Activated T-helper 17 cell treated with anti-CD3 and anti-CD28 coated beads, Interleukin-2, amount 50 U/mL, for 72 hours (primary cell): ENCODE measurements around the gene ANKRD45. TPM values are rescaled to one million over a fixed set of nuclear protein-coding genes. Genes with fewer than 3 reads are reported as not detected.
"Not testable (repeated sequence)": the region's sequence is repeated elsewhere in the genome, so short reads cannot be mapped to it uniquely, and the experiment has no call there.

ENCODE experiments used
- ATAC-seq: fragments of 150-1000 bp; cut with Tn5 transposase; replicated peaks from 2 replicates; pipeline ENCODE4 v1.10.0; 2021; ENCODE audit warnings: mild to moderate bottlenecking, moderate library complexity
- H3K27ac Mint-ChIP-seq: one replicate; pipeline ENCODE4 v1.8.0; 2022; ENCODE audit warnings: mixed read lengths
- H3K27me3 Mint-ChIP-seq: one replicate; pipeline ENCODE4 v1.8.0; 2022; ENCODE audit warnings: mixed read lengths
- H3K36me3 Mint-ChIP-seq: one replicate; pipeline ENCODE4 v1.8.0; 2022; ENCODE audit warnings: low read depth, mild to moderate bottlenecking, mixed read lengths
- H3K4me1 Mint-ChIP-seq: one replicate; pipeline ENCODE4 v1.8.0; 2022; ENCODE audit warnings: mixed read lengths
- H3K4me3 Mint-ChIP-seq: one replicate; pipeline ENCODE4 v1.8.0; 2022; ENCODE audit warnings: mild to moderate bottlenecking, mixed read lengths
- H3K9me3 Mint-ChIP-seq: one replicate; pipeline ENCODE4 v1.8.0; 2022; ENCODE audit warnings: mixed read lengths
- total RNA-seq, 2 donors: library from RNA; stranded (reverse); gene quantifications; one replicate each; pipeline ENCODE4 v1.2.3, GENCODE V29; 2022

ANKRD45 gene
- total RNA-seq, 2 donors from 2014 or later: not detected

GRCh38 chr1:173570370-173571007, 99.2 kb downstream of the ANKRD45 start:
- Mint-ChIP-seq H3K27me3 (peaks cover 16% of the 10 kb centered on the region), H3K9me3 (no peaks in the 10 kb centered on the region), H3K4me3 (no peak overlapping the region), H3K27ac (no peak overlapping the region), H3K4me1 (no peaks in the 10 kb centered on the region), H3K36me3 (no peaks in the 10 kb centered on the region)
- peak; percentile 43 for ATAC-seq

DNA sequence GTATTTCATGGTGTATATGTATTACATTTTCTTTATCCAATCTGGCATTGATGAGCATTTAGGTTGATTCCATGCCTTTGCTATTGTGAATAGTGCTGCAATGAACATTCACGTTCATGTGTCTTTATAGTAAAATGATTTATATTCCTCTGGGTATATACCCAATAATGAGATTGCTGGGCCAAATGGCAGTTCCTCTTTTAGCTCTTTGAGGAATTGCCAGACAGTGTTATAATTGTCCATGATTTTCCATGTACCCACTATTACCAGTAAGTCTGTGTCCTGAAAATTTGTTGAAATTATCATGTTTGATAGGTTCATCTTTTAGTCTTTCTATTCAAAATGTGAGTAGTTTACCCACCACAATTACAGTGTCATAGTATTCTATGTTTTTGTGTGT, 101.2 kb downstream of the ANKRD45 start:
- H3K27ac Mint-ChIP-seq: no peak overlapping the region
- H3K4me1 Mint-ChIP-seq: no peaks in the 10 kb centered on the region
- H3K4me3 Mint-ChIP-seq: no peak overlapping the region
- no peaks in the 10 kb centered on the region for H3K36me3 Mint-ChIP-seq
- no peak for ATAC-seq
- peaks cover 16% of the 10 kb centered on the region for H3K27me3 Mint-ChIP-seq
- no peaks in the 10 kb centered on the region for H3K9me3 Mint-ChIP-seq

DNA sequence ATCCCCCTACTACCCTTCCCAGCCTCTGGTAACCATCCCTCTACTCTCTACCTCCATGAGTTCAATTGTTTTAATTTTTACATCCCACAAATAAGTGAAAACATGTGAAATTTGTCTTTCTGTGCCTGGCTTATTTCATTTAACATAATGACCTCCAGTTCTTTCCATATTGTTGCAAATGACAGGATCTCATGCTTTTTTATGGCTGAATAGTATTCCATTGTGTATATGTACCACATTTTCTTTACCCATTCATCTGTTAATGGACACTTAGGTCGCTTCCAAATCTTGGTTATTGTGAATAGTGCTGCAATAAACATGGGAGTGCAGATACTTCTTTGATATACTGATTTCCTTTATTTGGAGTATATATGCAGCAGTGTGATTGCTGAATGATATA, 105.8 kb downstream of the ANKRD45 start:
- ATAC-seq, H3K27ac Mint-ChIP-seq, H3K4me3 Mint-ChIP-seq, H3K4me1 Mint-ChIP-seq, H3K27me3 Mint-ChIP-seq, H3K9me3 Mint-ChIP-seq, H3K36me3 Mint-ChIP-seq: not testable (repeated sequence)

DNA sequence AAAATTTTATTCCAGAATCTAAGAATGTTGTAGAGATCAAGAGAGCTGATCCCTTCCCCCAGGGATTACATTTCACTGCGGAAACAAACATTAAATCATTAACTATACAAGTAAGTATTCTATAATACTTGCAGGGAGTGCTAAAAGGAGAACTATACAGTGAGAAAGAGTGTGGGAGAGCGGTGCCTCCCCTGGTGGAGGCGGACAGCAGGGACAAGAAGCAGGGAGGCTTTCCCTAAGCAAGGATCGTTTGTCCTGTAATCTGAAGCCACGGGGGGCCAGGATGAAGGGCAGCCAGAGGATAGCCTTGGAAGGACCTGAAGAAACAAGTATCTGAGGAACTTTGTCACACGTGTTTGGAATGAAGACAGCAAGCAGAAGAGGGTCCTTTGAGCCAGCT, 106.8 kb downstream of the ANKRD45 start:
- no peaks in the 10 kb centered on the region for H3K4me1 Mint-ChIP-seq
- no peak overlapping the region for H3K27ac Mint-ChIP-seq
- no peak overlapping the region for H3K4me3 Mint-ChIP-seq

DNA sequence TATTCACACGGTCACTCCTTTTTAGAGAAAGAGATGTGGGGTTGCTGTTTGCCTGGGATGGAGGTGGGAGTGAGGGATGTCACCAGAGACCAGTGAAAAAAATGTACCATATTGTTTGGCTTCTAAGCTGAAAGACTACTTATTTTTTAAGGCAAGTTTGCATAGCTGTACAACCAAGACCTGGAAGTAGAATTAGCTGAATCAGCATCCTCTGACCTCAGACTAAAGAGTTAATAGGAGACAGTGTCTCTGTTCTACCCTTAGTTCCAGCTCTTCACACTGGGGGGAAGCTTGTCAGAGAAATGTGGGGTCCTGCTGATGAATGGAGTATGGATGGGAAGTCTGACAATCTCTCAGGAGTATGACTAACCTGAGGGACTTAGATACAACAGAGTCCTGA, 108.4 kb downstream of the ANKRD45 start:
- Mint-ChIP-seq H3K9me3 (no peaks in the 10 kb centered on the region), H3K27ac (no peak overlapping the region), H3K4me1 (no peaks in the 10 kb centered on the region), H3K27me3 (no peaks in the 10 kb centered on the region), H3K36me3 (no peaks in the 10 kb centered on the region), H3K4me3 (no peak overlapping the region)
- ATAC-seq: no peak

More for the DNA sequence above, 106.8 kb downstream of the ANKRD45 start:
- peaks cover 5% of the 10 kb centered on the region for H3K27me3 Mint-ChIP-seq
- H3K36me3 Mint-ChIP-seq: no peaks in the 10 kb centered on the region
- H3K9me3 Mint-ChIP-seq: no peaks in the 10 kb centered on the region
- no peak for ATAC-seq

DNA sequence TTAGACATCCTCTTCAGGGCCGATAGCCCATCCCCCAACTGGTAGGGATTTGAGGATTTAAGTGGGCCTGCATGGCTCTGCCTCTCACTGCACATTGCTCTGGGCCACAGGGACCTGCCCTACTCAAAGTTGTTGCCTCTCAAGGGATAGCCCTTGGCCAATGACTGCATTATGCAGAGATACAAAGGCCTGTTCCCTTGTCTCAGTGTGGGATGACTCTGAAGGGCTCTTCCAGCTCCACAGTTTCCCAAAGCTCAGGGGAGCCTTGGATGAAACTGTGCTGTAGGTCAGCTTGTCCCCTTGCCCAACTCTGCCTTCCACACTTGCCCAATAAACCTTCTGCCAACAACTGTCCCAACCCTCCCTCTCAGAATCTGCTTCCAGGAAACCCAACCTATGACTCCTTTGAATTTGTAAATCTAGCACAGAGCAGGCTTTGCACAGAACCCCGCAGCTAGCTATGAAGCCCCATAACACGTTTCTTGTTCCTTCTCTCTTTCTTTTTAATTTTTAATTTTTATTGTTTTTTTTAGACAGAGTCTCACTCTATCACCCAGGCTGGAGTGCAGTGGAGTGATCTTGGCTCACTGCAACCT, 109.3 kb downstream of the ANKRD45 start:
- Mint-ChIP-seq H3K36me3 (no peaks in the 10 kb centered on the region), H3K9me3 (no peaks in the 10 kb centered on the region), H3K4me3 (no peak overlapping the region), H3K4me1 (no peaks in the 10 kb centered on the region), H3K27me3 (no peaks in the 10 kb centered on the region), H3K27ac (no peak overlapping the region)
- ATAC-seq: no peak

Other genes with a start within 250 kb of the ANKRD45 start
- 100 to 1,000 TPM; 101 to 123 TPM for gene PRDX6, start 192.5 kb downstream of the ANKRD45 start, total RNA-seq
- gene SLC9C2, start 66.8 kb downstream of the ANKRD45 start, total RNA-seq: not detected
- gene TEX50, start 34.5 kb downstream of the ANKRD45 start, total RNA-seq: not detected
- 10 to 100 TPM; 12.5 to 16.1 TPM for gene KLHL20, start 45.1 kb upstream of the ANKRD45 start, total RNA-seq
- 10 to 100 TPM; 25.8 to 38.5 TPM for gene DARS2, start 154.8 kb upstream of the ANKRD45 start, total RNA-seq
- gene CENPL, start 155.0 kb upstream of the ANKRD45 start, total RNA-seq: 10 to 100 TPM; 25.5 to 33.9 TPM
- 100 to 1,000 TPM; 646 to 717 TPM for gene GAS5, start 198.1 kb upstream of the ANKRD45 start, total RNA-seq
- 10 to 100 TPM; 10.4 to 14.2 TPM for gene ZBTB37, start 198.5 kb upstream of the ANKRD45 start, total RNA-seq
- under 1 TPM; 0.35 to 0.77 TPM for gene SERPINC1, start 247.5 kb upstream of the ANKRD45 start, total RNA-seq